HG03060 (cell line): ENCODE data around the gene CAMK2N1.
"Not testable (repeated sequence)": the region's sequence is repeated elsewhere in the genome, so short reads cannot be mapped to it uniquely, and the experiment has no call there.

ENCODE experiments used
- ATAC-seq: cut with Tn5 transposase; IDR thresholded peaks from one replicate; pipeline ENCODE4 v1.9.1; 2021; ENCODE audit warnings: low read depth, moderate number of reproducible peaks; ENCODE audit not compliant: unreplicated experiment

CAMK2N1 gene

GRCh38 chr1:20497506-20497905 lies 11.5 kb upstream of the CAMK2N1 start:
- ATAC-seq: no peak

DNA sequence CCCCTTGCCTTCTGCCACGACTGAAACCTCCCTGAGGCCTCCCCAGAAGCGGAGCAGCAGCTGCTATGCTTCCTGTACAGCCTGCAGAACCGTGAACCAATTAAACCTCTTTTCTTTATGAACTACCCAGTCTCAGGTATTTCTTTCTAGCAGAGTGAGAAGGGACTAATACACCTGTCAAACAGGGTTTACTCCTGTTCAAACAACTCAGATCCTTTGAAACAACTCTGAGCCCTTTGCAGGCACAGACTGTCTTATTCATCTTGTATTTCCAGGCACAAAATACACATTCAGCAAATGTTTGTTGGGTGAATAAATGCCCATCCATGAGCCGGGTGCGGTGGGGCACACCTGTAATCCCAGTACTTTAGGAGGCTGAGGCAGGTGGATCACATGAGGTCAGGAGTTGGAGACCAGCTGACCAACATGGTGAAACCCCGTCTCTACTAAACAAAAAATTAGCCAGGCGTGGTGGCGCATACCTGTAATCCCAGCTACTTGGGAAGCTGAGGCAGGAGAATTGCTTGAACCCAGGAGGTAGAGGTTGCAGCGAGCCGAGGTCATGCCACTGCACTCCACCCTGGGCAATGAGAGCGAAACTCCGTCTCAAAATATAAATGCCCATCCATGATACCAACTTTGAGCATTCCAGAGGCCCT lies 10.8 kb upstream of the CAMK2N1 start:
- ATAC-seq: not testable (repeated sequence)

DNA sequence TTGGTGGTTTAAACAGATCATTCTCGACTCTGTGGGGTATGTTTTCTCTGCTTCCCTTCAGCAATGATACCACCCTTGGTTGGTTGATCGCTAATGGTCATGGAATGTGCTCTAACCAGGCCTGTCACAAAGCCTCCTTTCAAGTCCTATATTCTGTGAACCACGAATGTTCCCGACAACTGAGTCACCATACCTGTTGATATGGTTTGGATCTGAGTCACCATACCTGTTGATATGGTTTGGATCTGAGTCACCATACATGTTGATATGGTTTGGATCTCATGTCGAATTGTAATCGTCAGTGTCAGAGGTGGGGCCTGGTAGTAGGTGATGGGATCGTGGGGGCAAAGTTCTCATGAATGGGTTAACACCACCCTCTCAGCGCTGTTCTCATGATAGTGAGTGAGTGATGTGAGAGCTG lies 10.2 kb upstream of the CAMK2N1 start:
- ATAC-seq: no peak

DNA sequence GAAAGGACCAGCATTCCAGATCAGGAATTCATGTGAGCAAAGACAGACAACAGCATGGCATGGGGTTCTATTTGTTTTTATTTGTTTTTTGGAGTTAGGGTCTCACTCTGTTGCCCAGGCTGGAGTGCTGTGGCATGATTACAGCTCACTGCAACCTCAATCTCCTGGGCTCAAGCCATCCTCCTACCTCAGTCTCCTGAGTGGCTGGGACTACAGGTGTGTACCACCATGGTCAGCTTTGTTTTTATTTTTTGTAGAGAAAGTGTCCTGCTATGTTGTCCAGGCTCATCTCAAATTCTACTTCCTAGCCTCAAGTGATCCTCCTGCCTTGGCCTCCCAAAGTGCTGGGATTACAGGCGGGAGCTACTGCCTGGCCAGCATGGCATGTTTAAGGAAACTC lies 9.7 kb upstream of the CAMK2N1 start:
- no peak for ATAC-seq

DNA sequence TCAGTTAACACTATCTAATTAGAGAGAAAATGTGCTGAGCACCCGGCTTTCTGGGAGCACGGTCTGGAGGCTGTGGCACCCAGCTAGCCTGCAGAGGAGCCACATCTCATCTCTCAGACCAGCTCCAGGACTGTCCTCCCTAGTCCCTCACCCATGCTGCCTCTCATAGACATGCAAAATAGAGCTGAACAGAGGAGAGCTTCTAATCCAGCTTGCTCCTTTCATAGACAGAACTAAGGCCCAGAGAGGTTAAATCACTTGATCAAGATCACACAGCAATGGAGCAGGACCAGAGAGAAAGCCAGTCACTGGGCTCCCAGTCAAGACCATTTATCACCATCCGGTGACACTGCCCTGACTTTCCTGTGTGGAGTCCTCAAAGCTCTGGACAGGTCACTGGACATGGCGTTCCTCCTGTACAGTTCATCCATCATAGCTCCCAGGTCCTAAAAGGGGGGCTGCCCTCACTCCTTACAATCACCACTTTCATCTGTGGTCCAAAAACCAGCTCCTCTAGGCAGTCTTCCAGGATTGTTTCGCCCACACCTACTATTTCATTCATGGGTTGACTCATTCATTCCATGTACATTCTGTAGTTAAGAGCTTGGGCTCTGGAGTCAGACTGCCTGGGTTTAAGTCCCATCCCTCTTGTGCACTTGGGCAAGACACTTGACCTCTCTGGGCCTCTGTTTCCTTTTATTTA lies 8.8 kb upstream of the CAMK2N1 start:
- ATAC-seq: no peak

DNA sequence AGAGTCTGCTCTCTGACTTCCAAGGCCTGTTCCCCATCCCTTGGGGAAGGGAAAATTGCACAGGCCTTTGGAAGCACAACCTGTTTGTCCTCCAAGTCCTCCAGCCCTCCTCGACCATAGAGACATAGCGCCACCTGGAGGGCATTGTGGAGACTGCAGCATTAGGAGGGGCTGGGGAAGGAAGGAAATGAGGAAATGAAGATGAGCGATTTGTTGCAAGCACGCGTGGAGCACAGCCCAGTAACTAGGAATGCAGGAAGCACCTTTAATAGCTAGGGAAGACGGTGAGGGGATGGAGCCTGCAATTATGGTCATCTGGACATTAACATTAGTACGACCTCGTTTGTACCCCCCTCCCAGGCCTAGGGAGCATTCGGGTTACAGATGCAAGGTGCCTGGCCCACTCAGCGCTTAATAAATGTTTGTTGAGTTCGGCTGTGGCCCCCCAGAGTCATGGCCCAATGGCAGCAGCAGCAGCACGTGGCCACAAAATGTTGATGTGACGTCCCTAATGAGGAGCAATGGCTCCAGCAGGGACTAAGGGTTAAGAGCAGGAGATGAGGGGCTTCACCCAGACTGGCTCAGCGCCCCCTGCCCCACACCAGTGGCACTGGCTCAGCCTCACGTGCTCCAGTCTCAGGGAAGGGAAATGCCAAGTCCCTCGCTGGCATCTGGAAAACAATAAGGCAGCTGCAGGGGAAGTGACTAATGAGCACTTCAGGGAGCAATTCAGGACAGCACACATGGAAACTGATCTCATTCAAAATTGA lies 8.0 kb upstream of the CAMK2N1 start:
- no peak for ATAC-seq

GRCh38 chr1:20493309-20493708 lies 7.3 kb upstream of the CAMK2N1 start:
- no peak for ATAC-seq

DNA sequence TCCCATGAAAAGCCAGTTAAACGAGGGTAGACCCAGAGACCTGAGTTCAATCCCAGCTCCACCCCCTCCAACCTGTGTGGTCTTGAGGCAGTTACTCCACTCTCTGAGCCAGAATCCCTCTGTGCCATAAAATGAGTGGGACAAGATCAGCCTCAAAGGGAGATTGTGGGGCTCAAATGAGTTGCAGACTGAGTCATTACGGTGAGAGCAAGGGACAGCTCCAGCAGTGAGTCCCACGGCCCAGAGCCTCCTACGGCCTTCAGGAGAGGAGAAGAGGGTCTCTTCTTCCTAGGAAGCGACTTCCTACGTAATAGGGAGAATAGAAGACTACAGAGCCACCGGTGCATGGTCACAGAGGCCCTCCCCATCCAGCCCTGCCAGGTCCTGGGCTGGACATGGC lies 6.7 kb upstream of the CAMK2N1 start:
- no peak for ATAC-seq

DNA sequence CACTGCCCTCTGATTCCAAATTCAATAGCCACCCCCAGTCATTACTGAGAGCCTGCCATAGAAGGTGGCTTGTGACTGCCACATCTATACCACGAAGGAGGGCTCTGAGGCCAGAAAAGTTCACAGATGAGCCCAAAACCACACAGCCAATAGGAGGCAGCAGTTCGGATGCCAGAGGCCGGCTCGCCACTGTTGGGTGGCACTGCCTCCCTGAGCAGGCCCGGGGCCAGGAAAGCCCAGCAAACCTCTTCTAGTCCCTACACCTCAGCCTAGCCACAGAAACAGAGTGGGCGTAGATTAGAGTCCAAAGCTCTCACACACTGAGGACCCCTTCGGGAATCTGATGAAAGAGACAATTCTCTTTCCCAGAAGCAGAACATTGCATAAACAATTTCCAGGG lies 5.9 kb upstream of the CAMK2N1 start:
- ATAC-seq: no peak

GRCh38 chr1:20491178-20491577 lies 5.2 kb upstream of the CAMK2N1 start:
- ATAC-seq: no peak

DNA sequence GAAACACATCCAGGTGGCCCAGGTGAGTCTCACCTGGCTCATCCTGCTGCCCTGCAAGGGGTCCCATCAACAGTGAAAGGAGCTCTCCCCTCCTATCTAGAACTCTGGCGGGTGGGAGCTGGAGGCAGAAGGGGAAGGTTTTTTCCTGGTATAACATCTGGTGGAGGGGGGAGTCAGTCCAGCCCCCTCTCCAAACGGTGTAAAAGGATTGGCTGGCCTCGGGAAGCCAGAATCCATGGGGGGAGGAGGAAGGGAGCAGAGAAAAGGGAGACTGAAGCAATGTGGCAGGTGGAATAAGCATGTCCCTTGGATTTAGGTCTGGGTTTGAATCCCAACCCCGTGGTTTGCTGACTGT lies 1.2 kb upstream of the CAMK2N1 start:
- no peak for ATAC-seq

DNA sequence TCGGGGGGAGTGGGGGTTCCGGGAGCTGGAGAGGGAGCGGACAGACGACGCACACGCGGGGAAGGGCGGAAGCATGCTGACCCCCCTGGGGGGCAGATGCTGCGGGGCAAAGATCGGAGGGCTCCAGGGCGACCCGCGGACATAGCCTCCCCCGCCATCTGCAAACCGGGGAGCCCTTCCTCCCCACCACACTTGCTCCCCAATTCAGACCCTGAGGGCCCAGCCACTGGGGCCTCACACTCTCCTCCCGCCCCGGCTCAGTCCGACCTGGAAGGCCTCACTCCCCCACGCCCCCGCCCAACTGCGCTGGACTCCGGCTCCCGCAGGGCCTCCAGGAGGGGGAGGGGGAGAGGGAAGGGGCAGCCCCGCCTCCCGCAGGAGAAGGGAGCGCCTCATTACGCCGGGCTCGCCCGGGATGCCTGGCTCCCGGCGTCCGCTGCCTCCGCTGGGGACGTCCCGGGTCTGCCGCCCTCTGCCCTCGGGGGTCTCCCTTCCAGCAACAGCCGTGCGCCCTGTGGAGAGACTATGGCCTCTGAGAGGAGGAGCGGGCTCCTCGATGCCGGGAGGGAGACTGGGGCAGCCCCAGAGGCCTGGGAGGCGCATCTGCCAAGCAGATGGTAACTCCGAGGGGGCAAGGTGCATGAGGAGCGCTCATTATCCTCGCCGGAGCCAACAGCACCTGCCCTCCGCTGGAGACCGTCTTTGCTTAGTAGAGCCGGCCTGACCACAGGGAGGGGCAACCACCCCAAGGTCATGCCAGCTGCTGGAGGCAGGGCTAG lies 636 bp upstream of the CAMK2N1 start:
- no peak for ATAC-seq

DNA sequence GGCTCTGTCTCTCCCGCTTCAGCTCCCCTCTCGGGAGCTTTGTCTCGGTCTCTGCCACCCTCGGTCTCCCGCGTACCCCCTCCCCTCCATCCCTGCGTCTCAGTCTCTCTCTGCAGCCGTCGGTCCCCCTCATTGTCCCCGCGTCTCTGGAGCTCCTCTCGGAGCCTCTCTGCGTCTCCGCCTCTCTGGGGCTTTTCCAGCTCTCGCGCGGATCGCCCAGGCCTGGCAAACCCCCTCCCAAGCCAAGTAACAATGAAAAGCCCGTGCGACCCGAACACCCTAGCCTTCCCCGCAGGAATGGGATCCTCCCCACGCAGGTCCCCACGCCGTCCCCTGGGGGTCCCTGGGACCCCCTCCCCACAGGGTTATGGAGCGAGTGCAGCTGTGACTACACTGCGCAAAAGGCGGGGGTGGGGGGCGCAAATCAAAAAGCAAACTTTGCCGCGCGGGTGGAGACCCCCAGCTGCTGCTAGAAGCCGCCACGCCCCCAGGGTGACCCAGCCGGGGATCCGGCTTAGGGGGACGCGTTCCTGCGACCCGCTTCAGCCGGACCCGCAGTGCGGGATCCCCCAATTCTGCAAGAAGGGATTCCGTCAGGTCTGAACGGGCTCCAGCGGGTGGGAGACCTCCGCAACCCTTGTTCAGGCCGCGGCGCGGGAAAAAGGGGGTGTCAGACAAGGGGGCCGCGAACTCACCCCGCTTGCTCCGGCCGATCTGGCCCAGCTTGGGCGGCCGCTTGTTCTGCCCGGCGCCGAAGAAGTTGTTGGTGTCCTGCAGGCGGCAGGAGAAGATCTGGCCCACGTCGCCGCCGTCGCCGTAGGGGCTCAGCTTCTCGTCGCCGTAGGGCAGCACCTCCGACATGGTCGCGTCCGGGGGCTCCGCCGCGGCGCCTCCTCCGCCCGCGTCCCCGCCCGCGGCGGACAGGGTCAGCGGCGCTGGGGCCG lies 1.2 kb downstream of the CAMK2N1 start:
- ATAC-seq: no peak

DNA sequence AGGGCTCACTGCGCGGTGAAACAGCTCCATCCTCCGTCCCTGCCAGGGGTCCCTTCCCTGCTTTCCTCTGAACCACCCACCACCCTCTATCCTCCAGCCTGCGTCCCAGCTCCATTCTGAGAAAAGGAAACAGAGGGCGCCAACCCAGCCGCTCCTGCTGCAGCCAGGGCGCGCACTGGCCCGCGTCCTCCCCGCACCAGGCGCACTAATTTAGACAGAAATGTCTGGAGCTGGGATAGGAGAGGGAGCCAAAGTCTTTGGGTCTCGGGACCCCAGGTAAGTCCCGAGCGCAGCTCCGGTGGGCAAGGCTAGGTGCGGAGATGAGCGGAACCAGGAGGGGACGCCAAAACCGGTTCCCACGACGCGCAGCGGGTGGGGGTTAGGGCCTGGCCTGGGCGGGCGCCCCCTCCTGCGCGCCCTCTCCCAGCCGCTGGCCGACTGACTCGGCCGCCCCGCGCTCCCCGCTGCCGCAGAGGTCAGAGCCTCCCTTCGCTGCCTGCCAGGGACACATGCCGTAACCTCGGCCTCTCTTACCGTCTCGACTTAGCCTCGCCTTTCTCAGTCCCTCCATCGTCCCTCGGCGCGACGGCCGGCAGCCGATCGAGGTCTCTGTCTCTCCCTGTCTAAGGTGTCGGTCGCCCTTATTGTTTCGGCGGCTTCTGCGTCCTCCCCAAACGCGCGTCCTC lies 2.0 kb downstream of the CAMK2N1 start:
- ATAC-seq: no peak

GRCh38 chr1:20483098-20483832 lies 2.7 kb downstream of the CAMK2N1 start:
- no peak for ATAC-seq

GRCh38 chr1:20481643-20482498 lies 4.1 kb downstream of the CAMK2N1 start:
- no peak for ATAC-seq

DNA sequence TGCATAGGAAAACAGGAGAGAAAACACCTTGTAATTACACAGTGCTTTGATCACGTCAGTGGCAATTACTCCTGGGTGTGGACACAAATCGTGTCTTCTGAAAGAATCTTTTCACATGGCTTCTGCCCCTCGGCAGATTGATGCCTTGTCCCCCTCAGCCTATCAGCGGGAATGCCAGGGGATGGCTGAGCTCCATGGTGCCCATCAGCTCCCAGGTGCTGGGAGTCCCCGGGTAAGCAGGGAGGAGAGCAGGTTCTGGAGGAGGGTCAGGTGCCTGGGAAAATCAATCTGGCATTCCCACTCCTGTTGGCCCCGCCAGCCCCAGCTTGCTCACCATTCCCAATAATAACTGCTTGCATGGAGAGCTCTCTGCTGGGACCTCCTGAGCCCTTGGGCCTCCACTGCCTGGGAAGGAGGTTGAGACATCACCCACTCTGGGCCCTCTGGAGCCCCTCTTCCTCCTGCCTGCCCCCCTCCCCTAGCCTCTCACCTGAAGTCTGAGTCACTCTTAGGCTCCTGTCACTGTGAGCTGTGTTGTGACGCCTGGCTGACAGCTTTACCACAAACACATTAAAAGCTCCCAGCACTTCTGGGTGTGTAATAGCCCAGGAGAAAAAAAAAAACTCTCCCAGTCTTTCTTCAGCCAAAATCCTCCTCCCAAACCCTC lies 4.9 kb downstream of the CAMK2N1 start:
- no peak for ATAC-seq
